ENCODE data around the gene FBXW7.
A peak's percentile ranks its signal among the peaks of the same experiment; 100 is the strongest.

FBXW7 gene

DNA sequence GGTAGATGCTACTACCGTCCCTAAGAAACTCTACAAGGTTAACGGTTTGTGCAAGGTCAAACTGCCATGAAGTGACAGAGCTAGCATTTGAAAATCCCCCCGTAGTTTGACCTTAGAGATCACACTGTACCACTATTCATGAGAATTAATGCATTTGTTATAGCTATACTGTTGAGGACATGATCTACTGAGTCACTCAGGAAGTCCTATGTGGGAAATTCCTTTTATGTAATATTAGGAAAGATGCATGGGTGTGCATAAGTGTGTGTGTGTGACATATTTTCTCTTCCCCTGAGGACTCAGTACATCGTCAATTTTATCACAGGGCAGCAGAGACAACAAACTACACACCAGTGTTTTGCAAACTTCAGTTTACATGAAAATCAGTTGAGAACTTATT is 141.1 kb downstream of the FBXW7 start:
- intact Hi-C loops (cut with DNase I): no loop called here
- no peak for DNase-seq

DNA sequence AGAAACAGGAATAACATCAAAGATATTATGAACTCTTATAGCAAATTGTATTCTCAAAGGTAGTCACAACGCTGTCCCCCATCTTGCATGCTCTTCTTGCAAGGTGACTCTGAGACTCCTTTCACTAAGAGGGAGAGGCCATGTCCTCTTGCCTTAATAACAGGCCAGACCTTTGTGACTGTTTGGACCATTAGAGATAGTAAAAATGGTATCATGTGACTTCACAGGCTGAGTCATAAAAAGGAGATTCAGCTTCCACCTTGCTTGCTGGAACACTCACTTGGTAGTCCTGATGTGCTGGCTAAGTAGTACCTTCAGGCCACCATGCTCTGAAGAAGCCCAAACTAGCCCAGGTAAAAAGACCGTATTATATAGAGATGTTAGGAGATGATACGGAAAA is 143.8 kb downstream of the FBXW7 start:
- intact Hi-C loops (cut with DNase I): no loop called here
- DNase-seq: no peak

DNA sequence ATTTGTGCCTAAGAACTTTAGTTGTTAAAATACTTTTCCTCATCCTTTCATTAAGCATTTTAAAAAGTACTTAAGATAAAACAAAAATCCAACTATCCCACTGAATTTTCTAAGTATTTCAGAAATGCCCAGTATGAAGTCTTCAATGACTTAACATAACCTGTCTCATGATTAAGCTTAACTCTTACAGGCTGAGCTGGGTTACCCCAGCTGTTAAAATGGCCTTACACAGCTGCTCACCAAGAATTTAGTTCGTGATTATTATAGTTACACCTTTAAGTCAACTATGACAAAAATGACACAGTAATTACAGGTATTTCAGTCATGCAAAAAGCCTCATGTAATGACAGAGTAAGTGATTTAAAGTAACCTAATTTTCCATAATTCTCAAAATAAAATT is 145.7 kb downstream of the FBXW7 start:
- intact Hi-C loops (cut with DNase I): no loop called here
- no peak for DNase-seq

DNA sequence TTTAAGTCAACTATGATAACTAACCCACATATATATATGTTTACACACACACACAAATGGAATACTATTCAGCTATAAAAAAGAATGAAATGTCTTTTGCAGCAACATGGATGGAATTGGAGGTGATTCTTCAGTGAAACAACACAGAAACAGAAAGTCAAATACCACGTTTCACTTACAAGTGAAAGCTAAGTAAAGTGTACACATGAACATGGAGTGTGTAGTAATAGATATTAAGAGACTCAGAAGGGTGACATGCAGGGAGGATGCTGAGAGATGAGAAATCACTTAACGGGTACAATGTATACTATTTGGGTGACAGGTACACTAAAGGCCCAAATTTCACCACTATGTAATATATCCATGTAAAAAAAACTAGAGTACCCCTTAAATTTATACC is 146.5 kb downstream of the FBXW7 start:
- intact Hi-C loops (cut with DNase I): no loop called here

DNA sequence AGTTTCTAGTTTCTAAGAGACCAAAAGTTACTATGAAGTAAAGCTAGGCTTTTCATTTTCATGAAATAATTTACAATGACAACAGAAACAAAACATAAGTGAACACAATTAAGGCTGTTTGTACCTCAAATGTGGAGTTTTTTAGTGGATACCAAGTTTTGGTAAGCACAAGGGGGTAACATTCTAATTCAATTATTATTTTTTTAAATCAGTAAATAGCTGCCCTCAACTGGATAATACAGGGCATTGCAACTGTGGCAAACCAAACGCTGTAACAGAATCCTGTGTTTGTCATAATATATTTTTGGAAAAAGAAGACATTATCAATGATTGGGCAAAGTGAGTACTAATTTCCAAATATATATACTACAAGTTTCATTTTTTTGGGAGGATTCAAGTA is 150.3 kb downstream of the FBXW7 start:
- peak in 3 of 42 donors; percentile 6 to 41 (median 11) for DNase-seq
- intact Hi-C loops (cut with DNase I): no loop called here

More for the DNA sequence above, 146.5 kb downstream of the FBXW7 start:
- DNase-seq: no peak

DNA sequence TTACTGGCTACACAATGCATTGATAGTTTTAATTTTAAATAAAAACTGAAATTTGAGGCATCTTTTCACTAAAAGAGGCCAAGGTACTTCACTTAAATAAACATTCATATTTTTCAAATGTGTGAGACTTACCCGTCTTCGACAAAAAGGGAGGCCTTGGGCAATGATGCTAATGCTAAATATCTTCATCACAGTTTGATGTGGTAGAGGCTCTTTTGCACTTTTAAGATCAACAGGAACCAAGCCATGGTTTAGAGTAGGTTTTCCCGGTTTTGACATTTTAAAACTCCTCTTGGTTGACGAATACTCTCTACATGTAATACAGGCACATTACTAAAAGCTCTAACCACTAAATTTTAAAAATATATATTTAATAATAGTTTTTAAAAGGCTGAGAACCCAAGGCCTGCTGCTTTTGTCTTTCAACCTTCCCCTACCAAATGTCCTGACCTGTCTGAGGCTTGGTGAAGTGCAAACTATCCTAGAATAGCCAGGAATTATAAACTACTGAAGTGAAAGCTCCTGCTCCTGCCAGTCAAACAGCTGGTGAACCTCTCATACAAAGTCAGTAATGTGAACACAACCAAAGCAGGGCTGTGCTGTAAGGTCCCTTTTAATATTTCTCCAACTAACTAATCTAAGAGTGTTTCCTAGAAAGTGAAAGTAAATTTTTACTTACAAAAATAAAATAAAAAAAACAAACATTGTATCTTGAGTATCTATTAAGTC is 153.7 kb downstream of the FBXW7 start:
- intact Hi-C loops (cut with DNase I): no loop called here
- no peak for DNase-seq

DNA sequence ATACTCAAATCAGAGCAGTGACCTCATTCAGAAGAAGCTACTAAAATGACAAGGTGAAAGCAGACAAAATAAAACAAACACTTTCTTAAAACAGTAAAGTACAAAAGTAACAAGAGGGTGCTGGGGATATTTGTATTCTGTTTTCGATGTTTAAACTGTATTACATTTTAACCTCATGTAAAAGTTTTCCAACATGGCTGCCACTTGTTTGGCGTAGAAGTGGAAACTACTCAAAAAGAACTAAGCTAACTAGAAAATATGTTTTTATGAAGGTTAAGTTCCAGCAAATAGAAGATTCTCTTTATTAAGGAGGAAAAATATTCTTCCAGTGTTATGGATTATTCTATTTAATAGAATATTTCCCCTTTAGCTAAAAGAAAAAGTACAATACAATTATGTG is 155.0 kb downstream of the FBXW7 start:
- DNase-seq: no peak
- intact Hi-C loops (cut with DNase I): no loop called here

DNA sequence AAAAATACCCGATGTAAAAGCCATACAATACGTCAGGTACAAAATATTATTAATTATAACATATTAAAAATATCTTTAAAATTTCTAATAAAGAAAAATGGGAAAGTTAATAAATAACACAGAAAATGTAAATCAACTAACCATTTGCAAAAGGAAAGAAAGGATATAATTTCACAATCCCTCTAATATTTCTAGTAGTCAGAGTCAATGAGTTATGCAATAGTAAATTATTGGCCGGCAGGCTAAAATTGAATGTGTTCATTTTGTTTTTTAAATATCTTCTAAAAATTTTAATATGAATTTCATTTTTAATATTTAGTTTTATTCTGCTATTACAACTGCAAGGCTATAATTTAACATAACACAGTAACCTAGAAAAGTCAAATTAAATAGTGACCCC is 155.7 kb downstream of the FBXW7 start:
- no peak for DNase-seq
- intact Hi-C loops (cut with DNase I): no loop called here

DNA sequence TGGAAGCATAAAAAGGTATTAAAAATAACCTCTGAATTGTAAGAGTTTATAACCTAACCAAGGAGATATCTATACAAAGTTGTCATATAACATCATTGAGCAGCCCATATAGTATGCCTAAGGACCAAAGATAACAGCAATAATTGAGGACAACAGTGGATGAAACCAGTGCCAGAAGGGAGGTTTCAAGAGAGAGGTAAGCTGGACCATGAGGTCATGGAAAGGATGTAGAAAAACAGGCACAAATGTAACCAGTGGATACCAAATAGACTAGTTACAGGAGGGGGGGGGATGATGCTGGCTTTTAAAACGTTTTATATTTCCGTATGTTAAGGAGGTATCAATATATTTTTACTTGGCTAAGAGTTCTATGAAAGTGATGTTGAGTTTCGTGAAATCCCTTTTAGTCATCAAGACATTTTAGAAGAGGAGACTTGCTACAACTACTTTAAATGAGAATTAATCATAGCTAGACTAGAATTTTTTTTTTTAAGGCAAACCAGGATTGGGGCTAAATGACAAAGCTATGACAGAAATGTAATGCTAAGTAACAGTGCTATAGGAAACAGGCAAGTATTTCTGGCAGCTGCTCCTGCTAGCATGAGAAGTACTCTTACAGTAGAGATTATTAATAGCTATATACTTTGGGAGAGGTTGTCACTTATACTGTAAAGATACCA is 161.1 kb downstream of the FBXW7 start:
- intact Hi-C loops (cut with DNase I): no loop called here
- DNase-seq: peak in 8 of 42 donors; percentile 6 to 53 (median 18)

DNA sequence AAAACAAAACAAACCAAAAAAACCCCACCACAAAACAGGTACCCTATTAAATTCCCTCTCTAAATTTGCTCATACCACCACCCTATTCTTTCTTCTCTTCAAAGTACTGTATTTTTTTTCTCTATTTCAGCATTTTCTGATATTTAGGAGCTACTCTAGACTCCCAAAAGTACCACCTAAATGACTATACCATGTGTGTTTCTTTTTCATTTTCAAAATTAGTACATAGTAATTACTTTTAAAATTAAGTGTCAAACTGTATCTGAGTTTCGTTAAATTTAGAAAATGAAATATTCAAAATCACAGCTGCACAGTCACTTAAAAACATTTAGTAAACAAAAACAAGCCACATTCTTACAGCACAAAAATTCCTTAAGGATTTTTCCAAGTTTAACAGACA is 161.7 kb downstream of the FBXW7 start:
- no peak for DNase-seq
- intact Hi-C loops (cut with DNase I): no loop called here

DNA sequence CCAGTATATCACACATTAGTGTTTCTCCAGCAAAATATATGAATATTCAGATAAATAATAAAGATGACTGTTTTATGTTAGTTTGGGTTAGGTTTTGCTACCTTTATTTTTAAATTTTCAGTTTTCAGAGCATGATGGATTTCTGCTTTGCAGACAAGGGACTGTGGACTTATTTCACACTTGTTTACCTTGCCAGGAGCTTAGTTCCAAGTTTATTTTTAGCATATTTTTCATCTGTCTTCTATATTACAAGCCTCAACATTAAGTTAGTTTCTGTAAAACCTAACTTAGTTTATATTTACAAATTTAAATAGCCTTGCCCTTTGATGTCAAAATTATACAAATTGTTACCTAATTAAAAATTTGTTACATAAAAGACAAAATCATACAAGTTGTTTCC is 163.4 kb downstream of the FBXW7 start:
- intact Hi-C loops (cut with DNase I): no loop called here
- no peak for DNase-seq

DNA sequence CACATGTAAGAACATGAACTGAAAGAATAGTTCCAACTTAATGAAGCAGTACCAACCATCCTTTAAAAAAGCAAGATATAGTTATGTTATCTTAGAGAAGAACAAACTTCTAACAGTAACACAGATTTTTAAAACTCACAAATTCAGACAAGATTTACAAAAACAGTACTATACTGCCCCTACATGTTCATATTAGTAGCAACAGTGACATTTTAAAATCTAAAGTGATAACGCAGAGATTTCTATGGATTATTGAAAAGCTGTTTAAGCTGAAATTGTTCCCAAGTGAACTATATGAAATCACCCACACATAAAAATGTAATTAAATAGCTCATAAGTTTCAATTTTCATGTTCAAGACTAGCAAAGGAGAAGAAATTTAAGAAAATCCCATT is 166.0 kb downstream of the FBXW7 start:
- intact Hi-C loops (cut with DNase I): no loop called here
- no peak for DNase-seq

DNA sequence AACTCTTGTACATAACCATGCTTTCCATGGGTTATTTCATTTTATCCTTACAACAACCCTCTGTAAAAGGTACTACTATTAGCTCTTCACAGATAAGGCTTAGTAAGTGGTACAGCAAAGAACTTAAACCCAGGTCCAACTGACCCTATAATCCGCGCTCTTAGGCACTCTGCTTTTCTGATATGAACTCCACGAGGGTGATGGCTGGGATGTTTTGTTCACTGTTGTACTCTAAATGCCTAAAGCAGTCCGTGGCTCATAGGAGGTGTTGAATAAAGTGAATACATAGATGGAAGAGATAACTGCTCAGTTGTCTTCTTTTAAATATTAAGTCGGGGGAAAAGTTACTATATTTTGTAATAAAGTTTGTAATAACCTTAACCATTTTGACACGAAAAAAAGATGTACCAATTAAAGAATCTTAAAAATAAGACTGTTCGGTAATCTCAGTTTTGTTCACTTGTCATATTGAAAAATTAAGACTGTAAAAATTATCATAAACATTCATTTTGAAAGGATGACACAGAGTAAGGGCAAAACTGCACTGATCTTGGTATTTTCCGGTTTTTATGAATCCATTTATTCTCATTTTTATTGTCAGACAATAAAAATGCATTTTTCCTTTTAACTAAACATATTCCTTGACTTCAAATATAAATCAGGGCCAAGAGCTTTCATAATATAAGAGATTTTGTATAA is 166.5 kb downstream of the FBXW7 start:
- no peak for DNase-seq
- intact Hi-C loops (cut with DNase I): no loop called here

DNA sequence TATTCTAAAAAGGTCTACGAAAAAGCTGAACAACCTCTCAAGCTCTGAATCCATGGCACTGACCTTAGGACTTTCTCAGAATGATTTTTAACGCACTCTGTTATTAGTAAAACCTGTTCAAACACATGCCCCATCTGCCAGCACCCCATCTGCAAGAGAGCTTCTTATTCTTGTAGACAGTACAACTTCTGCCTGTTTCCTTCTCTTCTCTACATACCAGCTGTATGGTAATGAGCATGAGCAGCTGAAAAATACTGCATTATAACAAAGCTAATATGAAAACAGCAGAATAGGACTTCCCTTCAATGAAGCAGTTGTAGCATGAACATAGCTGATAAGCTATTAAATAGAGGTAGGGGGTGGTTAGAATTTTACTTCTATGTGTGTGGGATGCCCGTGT is 167.9 kb downstream of the FBXW7 start:
- DNase-seq: no peak
- intact Hi-C loops (cut with DNase I): no loop called here

DNA sequence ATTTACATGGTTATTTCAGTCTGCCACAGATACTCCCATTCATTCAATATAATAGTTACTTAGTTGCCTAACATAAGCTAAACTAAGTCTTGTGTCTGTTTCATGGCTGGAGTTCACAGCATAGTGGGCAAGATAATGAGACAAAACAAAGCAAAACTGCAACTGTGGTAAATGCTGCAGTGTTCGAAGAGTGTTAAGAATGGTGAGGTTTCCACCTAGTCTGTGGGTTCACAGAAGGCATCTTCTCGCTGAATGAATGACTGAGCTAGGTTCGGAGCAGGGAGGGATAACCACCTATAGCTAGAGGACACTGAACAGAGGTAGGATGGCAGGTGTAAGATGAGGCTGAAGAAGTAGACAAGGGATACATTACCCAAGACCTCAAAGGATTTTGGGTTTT is 171.0 kb downstream of the FBXW7 start:
- DNase-seq: no peak
- intact Hi-C loops (cut with DNase I): no loop called here

DNA sequence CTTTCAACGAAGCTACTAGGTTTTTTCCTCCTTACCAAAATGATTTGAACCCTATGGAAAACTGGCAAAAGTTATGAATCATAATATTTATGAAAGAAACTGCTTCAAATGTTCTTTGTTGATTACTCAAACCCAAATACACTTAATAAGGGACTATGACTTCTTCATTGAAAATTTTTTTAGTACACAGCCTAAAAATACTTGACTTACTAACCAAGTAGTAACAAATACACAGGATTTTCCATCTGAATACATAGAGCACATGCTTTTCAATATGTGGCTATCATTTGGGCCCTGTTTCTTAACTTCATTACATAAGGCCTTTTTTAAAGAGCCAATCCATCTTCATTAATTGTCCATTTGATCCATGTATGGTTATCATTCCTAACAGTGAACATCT is 171.5 kb downstream of the FBXW7 start:
- no peak for DNase-seq
- intact Hi-C loops (cut with DNase I): no loop called here

DNA sequence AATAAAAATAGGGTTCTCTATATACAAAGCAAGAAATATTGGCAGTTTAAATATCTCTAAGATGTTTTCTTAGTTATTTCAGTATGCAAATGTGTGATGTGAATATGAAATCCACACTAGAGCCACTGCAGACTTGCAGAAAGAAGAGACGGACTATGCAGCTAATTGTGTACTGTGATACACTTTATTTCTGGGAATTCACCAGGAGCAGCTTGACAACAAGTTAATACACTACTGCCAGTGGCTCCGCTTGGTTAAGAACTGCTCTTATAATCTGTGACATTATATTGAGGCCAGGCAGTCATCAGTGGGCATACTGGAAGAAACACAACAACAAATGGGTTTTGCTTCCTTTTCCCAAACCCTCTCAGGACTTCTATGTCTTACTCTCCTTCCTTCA is 172.0 kb downstream of the FBXW7 start:
- no peak for DNase-seq
- intact Hi-C loops (cut with DNase I): no loop called here

DNA sequence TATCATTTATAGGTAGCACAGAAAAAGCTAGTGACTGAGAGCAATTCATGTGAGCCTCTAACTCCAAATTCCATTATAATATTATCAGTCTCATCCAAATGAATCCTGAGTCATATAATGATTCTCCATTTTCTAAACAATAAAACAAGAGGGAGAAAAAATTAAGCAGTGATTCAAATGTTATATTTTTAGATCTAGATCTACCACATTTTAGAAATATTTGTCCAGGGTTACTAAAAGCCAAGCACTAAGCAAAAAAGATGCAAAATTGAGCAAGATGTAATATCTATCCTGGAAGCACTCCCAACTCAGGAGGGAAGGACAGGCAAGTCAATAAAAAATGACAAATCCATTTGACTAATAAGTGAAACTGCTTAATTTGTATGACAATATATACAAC is 172.8 kb downstream of the FBXW7 start:
- no peak for DNase-seq
- intact Hi-C loops (cut with DNase I): no loop called here

DNA sequence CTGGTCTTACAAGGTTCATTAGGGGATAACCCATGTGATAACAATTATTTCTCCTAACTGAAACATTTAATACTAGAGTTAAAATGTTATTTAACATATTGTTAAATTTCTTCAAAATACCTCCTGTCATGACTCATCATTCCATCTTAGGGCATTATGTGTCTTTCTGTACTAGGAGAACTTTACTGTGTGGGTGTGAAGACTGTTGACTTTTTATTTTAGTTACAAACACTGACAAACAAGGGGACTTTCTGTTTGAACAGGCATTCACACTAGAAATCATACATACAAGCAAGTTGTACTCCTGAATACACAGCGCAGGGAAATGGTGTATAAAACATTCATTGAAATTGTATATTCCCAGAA is 175.9 kb downstream of the FBXW7 start:
- no peak for DNase-seq
- intact Hi-C loops (cut with DNase I): no loop called here

DNA sequence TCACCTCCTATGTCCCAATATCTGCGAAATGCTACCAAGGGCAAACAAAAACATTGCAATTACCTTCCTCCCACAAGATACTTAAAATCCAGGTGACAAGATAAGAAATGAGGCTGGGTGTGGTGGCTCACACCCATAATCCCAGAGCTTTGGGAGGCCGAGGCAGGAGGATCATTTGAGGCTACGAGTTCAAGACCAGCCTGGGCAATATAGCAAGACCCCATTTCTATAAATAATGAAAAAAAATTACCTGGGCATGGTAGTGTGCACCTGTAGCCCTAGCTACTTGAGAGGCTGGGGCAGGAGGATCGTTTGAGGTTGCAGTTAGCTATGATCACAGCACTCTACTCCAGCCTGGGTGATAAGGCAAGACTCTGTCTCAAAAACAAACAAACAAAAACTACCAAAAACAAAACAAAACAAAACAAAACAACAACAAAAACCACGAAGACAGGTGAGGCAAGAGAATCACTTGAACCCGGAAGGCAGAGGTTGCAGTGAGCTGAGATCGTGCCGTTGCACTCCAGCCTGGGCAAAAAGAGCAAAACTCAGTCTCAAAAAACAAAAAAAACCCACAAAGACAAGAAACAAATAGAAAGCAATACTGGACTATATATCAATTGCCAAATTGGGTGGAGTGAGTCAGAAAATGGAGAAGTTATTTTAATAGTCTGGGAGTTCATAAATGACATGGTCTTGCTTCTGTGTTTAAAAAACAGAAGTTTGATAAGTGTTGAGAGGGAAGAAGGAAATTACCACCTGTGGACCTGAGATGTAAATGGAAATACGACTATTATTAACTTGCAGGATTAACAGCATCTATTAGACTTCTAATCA is 176.5 kb downstream of the FBXW7 start:
- intact Hi-C loops (cut with DNase I): no loop called here
- DNase-seq: no peak

All from head of caudate nucleus (tissue), 42 donors.